ENCODE results near the gene SEC16A. TPM values are rescaled to one million over a fixed set of nuclear protein-coding genes. Genes with fewer than 3 reads are reported as not detected.

Gene SEC16A
- total and polyA plus RNA-seq, 8 donors: 14.6 to 105 (median 45.4) TPM

DNA sequence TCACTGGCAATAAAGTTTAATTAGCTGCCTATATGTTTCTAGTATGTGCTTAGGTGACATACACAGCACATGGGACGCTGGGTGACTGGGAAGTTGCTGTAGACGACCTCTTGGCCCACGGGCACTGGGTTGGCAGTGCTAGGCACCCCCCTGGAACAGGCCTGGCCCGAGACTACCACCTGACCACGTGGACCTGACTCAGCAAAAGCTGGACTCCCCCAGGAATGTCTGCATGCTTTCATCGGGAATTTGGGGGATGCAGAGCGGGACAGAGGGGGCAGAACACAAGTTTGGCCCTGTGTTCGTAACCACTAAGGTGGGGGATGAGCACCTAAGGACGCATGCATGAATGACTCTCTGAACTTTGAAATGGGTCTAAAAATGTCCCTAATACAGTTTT lies 26.6 kb downstream of the SEC16A start:
- Histone ChIP-seq H3K27ac (no peak overlapping the region), H3K36me3 (peaks cover 87 to 100% (median 100%) of the 10 kb centered on the region in 4 donors), H3K4me1 (peaks cover 0 to 15% (median 0%) of the 10 kb centered on the region in 4 donors), H3K9me3 (no peaks in the 10 kb centered on the region), H3K27me3 (no peaks in the 10 kb centered on the region), H3K4me3 (no peak overlapping the region)
- DNase-seq: no peak
- intact Hi-C loops (cut with DNase I; ENCODE audit: low total_unique reads): no loop called here
- TF ChIP-seq EP300 (IDR thresholded peaks at IDR 0.05): no peak
- TF ChIP-seq CTCF (IDR thresholded peaks at IDR 0.05): no peak
- TF ChIP-seq POLR2AphosphoS5 (IDR thresholded peaks at IDR 0.05): no peak
- TF ChIP-seq POLR2A (IDR thresholded peaks at IDR 0.05): no peak
- WGBS, 5 donors: 72 to 88% (median 81%) methylated on average over 8 to 9 of the region's 9 CpGs

GRCh38 chr9:136455043-136456002 lies 27.5 kb downstream of the SEC16A start:
- Histone ChIP-seq H3K9me3 (no peaks in the 10 kb centered on the region), H3K36me3 (peaks cover 89 to 100% (median 100%) of the 10 kb centered on the region in 4 donors), H3K4me3 (no peak overlapping the region), H3K4me1 (peaks cover 0 to 6% (median 0%) of the 10 kb centered on the region in 4 donors), H3K27ac (no peak overlapping the region), H3K27me3 (no peaks in the 10 kb centered on the region)
- 90 to 94% (median 91%) methylated on average over 35 to 43 of the region's 43 CpGs for WGBS, 5 donors
- TF ChIP-seq POLR2A (IDR thresholded peaks at IDR 0.05) (no peak), CTCF (IDR thresholded peaks at IDR 0.05) (no peak), POLR2AphosphoS5 (IDR thresholded peaks at IDR 0.05) (no peak), EP300 (IDR thresholded peaks at IDR 0.05) (no peak)
- intact Hi-C loops (cut with DNase I; ENCODE audit: low total_unique reads): no loop called here
- no peak for DNase-seq

- WGBS, 5 donors: 81 to 90% (median 88%) methylated on average over 21 to 25 of the region's 25 CpGs
- intact Hi-C loops (cut with DNase I; ENCODE audit: low total_unique reads): no loop called here
- Histone ChIP-seq H3K36me3 (peaks cover 90 to 100% (median 100%) of the 10 kb centered on the region in 4 donors), H3K27me3 (no peaks in the 10 kb centered on the region), H3K4me3 (no peak overlapping the region), H3K9me3 (no peaks in the 10 kb centered on the region), H3K4me1 (no peaks in the 10 kb centered on the region), H3K27ac (no peak overlapping the region)
- no peak for DNase-seq
- no peak for TF ChIP-seq CTCF (IDR thresholded peaks at IDR 0.05)
- TF ChIP-seq POLR2AphosphoS5 (IDR thresholded peaks at IDR 0.05): no peak
- TF ChIP-seq POLR2A (IDR thresholded peaks at IDR 0.05): no peak
- TF ChIP-seq EP300 (IDR thresholded peaks at IDR 0.05): no peak
These were observed 28.6 kb downstream of the SEC16A start for GRCh38 chr9:136454026-136454796.

- no peaks in the 10 kb centered on the region for H3K4me1 ChIP-seq
- intact Hi-C loops (cut with DNase I; ENCODE audit: low total_unique reads): no loop called here
- H3K27ac ChIP-seq: no peak overlapping the region
- no peak overlapping the region for H3K4me3 ChIP-seq
- H3K27me3 ChIP-seq: no peaks in the 10 kb centered on the region
- WGBS, 5 donors: 89 to 93% (median 90%) methylated on average over 11 of the region's 11 CpGs
- H3K36me3 ChIP-seq: peaks cover 90 to 100% (median 100%) of the 10 kb centered on the region in 4 donors
- no peak for DNase-seq
- no peaks in the 10 kb centered on the region for H3K9me3 ChIP-seq
- no peak for TF ChIP-seq POLR2A (IDR thresholded peaks at IDR 0.05)
- no peak for TF ChIP-seq EP300 (IDR thresholded peaks at IDR 0.05)
- no peak for TF ChIP-seq POLR2AphosphoS5 (IDR thresholded peaks at IDR 0.05)
- no peak for TF ChIP-seq CTCF (IDR thresholded peaks at IDR 0.05)
These were observed 29.5 kb downstream of the SEC16A start for GRCh38 chr9:136453326-136453725.

Data from stomach (tissue), 9 donors.